NCI-H82 treated with DMSO at 0.1 percent for 48 hours (cell line): ENCODE data around the gene RHEX.
"Not testable (repeated sequence)": the region's sequence is repeated elsewhere in the genome, so short reads cannot be mapped to it uniquely, and the experiment has no call there.

Source experiments
- DNase-seq: peaks from one replicate; lab custom pipeline; 2025; ENCODE audit not compliant: unreplicated experiment; lab: John Stamatoyannopoulos, UW

The RHEX gene, protein sequence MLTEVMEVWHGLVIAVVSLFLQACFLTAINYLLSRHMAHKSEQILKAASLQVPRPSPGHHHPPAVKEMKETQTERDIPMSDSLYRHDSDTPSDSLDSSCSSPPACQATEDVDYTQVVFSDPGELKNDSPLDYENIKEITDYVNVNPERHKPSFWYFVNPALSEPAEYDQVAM

DNA sequence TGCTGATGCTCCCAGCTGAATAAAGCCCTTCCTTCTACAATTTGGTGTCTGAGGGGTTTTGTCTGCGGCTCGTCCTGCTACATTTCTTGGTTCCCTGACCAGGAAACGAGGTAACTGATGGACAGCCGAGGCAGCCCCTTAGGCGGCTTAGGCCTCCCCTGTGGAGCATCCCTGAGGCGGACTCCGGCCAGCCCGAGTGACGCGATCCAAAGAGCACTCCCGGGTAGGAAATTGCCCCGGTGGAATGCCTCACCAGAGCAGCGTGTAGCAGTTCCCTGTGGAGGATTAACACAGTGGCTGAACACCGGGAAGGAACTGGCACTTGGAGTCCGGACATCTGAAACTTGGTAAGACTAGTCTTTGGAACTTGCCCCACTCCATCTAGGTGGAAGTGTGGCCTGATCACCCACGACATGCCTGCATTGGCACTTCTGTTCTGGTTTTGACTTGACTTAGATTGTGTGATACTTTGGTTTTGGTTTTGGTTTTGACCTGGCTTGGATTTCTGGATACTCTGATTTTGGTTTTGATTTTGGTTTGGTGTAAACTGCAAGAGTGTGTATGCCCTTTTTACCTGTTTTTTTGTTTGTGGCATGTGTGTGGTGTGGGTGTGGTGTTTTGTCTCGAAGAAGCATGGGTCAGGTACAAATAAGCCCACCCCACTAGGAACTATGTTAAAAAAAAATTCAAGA is at the start of gene RHEX:
TSS of gene RHEX (plus strand) at position 255 of the 692 bp plus-strand sequence. CDS start 44,656 bp downstream, outside the sequence.
- DNase-seq: not testable (repeated sequence)

DNA sequence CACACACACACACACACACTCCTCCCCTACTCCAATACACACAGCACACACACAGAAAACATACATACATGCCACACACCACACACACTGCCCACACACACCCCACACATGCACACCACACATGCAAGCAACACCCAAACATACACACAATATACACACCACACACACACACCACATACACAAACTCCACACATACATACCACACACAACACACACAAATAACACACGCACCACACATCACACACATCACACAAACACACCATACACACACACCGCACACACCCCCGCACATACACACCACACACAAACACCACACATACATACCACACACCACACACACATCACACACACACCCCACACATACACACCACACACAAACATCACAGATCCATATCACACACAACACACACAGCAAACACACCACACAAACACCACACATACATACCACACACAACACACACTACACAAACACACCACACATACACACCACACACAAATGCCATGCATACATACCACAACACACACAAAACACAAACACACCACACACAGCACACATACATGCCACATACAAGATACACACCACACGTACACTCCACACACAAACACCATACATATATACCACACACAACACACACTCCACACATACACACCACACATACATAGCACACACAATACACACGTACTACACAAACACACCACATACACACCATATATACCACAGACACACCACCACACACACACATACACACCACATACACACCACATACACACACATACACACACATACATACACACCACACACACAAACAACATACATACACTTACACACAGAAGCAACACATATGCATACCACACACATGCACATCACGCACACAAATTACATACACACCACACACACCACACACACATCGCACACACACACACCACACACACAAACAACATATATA is 48.8 kb upstream of the RHEX start:
- DNase-seq: no peak

DNA sequence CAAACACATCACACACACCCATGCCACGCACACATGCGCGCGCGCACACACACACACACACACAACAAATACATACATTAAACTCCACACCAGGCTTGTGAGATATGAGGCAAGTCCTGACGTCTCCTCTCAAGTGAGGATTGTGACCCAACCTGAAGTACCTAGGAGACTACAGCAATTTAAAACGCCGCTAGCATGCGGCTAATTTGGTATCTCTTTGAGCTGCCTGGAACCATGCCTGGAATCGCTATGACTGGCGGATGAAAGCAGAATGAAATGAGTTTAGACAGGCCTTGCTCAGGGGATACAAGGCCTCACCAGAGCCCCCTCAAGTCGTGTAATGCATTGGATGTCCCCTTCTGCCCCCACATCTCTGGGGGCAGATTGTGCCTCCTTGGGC is 48.1 kb upstream of the RHEX start:
- no peak for DNase-seq

DNA sequence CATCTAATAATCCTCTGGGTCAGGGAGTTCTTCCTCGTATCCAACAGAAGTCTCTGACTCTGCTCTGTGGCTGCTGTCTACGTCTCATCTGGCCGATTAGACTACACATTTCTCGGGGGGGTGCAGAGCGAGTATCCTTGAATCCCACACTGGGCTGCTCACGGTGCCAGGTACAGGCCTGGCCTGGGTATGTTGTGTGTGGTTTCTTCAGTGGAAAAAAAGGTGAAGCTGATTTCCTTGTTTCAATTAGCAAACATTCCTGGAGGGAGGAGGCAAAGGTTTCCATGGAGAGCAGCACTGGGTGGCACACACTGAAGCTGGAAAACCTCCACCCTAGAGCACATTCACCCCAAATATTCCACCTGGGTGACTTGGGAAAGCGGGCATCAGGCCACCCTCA is 47.7 kb upstream of the RHEX start:
- no peak for DNase-seq

DNA sequence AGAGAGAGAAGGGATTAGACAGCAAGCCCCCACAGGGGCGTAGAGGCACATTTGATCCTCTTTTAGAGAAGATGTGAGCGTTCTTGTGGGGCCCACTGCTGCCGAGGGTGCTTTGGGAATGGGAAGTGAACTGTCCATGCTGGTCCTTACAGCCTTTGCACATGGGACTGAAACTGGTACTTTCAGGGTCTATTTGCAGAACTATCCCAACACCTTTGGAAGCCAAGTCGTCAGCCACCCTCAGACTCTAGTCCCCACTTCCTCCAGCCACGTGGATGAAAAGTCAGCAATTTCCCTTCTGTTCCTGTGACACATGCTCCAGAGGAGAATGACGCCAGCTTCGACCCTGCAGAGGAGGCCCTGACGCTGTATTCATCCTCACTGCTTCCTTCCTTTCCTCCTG is 47.2 kb upstream of the RHEX start:
- DNase-seq: no peak

DNA sequence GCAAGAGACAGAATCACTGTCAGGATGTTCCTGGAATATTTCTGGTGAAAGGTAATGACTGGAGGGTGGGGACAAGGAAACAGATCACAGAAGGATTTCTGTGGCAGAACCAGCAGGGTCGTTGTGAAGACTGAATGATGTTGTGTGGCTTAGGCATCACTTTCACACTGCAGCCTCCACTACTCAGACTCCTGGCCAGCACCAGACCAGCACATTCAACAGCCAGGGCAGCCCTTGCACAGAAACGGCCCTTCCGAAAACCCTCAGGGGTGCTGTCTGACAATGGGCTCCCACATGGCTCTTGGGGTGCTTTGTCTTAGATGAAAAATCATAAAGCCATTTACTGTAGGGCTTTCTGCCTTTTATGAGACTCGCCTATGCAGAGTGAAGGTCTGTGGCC is 46.0 kb upstream of the RHEX start:
- DNase-seq: no peak

DNA sequence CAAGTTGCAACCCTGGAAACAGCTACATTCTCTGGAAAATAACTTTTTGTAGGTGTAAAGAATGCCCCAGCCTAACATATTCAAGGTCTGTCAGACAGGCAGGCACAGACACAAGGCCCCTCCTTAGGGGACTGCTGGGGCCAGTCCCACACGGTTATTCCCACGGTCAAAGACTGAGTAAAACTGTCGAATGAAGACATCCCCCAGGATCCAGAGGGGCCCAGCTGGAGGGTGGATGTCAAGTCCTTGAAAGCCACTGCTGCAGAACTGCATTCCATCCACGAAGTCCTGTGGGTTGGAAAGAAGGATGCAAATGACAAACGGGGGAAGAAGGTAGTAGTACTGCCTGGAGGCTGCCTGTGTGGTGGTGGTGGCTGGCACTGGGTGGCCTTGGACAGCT is 42.9 kb upstream of the RHEX start:
- DNase-seq: no peak

DNA sequence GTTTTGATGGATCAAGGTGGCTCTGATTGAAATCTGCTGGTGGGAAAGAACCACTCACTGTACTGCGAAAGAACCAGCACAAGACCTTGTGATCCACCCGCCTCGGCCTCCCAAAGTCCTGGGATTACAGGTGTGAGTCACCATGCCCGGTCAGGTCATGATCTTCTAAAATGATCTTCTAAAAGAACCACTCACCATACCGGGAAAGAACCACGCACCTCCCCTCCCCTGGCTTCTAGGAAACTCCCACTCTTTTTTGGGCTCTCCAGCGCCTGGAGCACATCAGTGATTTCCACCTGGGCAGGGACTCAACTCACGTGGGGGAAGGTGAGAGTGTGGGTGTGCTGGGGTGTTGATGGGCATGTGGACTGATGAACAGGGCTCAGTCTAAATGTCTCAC is 41.9 kb upstream of the RHEX start:
- DNase-seq: no peak

DNA sequence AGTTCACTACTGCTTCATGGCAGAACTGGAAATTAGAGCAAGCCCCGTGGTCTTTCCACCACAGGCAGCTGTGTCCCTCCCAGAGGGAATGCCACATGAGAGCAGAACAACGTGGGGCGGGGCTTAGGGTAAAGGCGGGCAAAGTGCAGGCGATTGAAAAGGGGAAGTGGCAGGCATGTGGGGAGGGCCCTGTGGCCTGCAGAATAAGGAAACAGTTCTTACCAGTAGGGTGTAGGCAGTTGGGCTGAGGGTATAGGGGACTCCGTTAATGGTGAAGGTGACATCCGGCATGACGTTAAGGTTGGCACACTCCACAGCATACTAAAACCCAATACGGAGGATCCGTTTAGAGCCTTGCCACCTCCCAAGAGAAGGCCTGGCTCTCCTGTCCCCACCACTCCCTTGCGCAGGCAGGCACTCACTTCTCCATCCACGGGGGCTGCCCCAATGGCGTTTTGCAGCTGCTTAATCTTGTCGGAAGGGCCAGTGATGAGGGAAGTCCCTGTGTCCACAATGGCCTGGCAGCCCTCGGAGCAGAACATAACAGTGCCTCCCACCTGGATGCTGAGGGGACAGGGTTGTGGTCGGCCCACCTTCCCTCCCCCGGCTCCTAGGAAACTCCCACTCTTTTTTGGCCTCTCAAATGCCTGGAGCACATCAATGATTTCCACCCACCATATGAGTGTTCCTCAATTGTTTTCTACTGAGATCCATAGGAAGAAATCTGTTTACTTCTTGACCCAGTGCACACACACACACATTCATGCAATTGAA is 40.7 kb upstream of the RHEX start:
- DNase-seq: no peak

DNA sequence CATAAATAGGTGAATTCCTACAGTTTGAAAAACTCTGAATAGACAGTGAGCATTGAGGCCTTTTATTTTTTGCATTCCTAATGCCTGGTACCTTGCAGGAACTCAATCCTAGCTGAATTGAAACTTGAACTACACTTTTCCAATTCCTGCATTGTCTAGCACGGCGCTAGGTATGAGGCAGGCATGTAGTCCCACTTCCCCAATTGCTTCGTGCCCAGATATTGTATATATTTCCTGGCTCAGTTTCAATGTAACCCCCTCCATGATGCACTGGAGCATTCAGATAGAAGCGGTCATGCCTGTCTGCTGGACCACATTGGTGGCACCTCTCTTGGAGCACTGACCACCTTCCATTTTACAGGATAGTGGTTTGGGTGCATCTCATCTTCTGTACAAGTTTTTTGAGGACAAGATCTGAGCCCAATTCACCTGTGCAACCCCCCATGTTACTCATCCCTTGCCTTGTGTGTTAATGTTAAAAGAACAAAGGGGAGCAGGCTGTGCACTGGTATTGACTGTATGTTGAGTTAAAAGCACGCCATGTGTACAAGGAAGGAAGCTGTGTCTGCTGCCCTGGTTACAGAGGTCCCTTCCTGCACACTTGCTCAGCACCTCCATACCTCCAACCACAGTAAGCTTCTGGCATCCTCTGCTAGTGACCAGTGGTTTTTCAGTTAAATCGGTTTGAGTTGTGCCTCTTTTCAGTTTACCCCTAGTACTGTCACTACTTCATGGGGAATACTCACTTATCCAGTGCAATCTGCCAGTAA is 39.8 kb upstream of the RHEX start:
- DNase-seq: no peak

DNA sequence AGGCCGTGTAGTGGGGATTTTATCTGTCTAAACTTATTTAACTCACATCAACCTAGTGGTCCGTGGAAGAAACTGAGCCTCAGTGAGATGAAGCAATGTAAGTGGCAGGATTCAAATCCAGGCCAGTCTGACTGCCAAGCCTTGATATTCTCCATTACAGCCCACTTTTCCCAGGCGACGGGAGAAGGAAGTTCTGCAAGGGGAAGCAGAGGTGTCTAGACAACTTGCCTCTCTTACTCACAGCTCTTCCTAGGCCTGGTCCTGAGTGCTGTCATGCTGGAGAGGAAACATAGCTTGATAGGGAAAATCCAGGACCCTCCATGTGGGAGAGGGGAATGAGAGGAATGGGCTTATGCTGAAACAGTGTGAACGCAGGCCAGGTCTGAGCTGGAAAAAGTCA is 38.4 kb upstream of the RHEX start:
- no peak for DNase-seq

DNA sequence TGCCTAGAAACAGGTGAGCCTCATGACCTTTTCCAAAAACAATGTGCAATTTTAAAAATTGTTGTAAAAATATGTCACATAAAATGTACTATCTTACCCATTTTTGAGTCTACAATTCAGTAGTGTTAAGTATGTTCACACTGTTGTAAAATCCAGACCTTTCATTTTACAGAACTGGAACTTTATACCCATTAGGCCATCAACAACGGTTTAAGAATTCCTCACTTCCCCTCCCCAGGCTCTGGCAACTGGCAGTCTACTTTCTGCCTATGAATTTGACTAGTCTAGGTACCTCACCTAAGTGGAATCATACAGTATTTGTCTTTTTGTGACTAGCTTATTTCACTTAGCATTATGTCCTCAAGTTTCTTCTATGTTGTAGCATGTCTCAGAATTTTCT is 37.9 kb upstream of the RHEX start:
- DNase-seq: no peak

DNA sequence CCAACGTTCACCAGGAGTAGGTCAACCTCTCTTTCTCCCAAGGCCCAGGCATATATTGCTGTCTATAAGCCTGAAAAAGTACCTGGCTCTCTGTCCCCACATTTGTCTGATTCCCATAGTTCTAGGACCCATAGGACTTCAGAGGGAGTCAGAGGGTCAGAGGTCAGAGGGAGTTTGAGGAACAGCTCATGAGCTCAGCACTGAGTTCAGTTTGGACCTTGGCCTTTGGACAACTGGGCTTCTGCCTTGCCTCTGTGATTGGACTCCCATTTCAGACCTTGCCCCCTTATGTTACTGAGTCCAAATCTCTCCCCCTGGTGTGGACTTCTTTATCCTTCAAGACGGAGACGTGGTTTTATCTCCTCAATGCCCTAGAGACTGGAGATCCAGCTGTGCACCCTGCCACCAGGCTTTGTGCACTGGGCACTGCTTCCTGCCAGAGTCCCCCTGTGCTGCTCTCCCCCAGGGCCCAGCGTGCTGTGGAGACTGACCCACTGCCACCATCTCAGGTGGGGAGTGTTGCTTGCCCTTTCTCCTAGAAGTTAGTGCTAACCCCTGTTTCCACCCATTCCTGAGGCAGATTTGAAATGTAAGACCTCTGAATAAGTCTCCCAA is 32.5 kb upstream of the RHEX start:
- DNase-seq: no peak

DNA sequence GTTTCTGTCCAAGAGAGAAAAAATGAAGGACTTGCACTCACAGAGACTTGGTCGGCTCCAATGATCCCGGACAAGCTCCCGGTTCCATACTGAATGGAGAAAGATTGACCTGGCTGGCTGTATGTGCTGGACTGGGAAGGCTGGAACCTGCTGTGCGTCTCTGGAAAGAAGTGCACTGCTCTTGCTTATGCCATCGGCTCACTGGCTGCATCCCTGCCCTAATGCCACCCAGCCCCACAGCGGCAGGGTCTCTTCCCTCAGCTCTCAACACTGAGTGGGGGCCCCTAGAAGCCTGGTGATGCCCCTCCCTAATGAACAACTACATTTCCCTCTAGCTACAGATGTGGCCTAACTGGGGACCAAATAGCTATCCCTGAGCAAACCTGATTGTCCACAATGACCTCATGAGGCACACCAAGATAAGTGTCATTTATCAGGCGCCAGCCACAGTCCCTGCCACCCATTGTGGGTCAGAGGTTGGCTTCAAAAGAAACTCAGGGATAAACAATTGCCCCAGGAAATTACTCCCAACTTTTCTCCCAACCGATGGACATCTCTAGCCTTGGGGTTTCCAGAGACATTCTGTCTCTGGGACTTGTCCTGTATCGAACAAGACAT is 31.9 kb upstream of the RHEX start:
- no peak for DNase-seq

DNA sequence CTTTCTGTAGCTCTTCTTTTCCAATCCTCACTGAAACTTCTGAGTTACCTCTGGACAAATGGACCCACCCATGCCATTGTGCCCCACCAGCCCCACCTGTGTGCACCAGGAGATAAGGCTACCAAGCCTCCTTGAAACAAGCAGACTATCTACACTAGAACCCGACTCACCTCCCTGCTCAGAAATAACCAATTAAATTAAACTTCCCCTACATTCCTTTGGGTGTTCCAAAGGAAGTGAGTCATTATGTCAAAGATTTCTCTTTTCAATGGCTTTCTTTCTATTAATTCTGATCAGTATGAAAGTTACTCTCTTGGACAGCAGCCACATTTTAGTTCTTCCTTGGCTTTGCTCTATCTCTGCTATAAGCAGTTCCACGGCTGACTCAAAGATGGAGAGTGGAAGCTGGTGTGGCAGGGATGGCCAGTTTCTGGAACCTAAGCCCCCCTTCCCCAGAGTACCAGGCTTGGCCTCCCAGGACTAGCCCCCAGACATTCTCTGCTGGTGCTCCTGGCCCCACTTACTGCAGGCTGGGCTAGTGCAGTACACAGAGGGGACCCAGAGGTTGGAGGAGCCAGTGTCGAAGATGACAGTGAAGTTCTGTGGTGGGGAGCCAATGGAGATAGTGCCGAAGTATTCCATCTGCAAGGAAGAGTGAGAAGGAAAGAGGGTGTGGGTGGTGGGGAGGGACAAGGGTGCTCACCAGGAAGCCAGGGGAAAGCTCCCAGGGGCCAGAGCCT is 31.2 kb upstream of the RHEX start:
- no peak for DNase-seq

DNA sequence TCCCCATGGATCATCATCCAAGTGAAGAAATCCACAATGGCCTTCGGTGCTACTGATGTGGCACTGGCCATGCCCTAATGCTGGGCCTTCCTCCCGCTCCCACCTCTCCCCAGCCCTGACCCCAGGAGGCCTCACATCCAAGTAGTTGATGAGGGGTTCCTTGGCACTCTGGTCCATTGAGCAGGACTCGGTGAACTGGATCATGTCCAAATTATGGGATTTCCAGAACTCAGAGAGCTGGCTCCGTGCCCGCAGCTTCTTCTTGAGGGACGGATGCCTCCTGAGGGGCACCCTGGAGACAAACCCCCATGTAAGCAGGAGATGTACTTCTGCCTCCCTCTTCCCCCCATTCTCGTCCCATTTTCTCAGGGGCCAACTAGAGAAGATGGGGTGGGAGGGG is 30.2 kb upstream of the RHEX start:
- no peak for DNase-seq

DNA sequence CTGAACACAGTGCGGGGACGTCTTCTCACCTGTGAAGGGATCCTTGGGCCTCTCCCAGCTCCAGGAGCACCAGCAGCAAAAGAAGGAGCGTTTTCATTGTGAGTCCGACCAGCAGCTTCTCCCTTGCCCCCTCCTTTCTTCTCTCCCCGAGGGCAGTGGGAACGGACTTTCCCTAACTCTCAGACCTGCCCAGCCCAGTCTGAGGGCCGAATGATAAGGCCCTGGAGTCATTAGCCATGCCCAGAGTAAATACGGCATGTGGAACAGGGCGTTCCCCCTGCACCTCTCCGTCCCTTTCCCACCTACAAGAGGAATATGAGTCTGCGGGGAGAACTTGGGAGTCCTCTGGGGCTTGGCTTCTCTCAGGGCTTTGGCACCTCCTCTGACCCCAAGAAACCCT is 29.3 kb upstream of the RHEX start, which contains the start of gene CTSE:
TSS of gene CTSE (minus strand) at position 201 of the 400 bp plus-strand sequence. CDS start at position 97, 104 bp downstream.
- no peak for DNase-seq

DNA sequence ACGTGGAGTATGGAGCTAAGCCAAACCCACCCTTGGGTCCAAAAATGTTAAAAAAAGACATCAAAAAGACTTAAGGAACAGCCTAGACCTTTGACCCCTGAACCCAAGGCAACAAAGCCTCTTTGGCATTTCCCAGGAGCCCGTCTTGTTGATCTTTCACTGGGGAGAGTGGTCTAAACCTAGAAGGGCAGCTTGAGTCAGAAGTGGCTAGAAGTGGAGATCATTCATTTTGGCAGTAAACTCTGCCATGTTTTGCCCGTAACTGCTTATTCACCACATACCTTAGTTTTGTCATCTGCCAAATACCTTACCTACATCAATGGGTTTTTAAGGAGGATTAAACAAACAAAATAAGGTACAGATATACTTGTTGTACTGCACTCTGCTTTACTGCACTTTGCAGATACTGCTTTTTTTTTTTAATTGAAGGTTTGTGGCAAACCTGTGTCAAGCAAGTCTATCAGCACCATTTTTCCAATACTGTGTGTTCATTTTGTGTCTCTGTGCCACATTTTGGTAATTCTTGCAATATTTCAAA is 27.6 kb upstream of the RHEX start:
- DNase-seq: no peak

DNA sequence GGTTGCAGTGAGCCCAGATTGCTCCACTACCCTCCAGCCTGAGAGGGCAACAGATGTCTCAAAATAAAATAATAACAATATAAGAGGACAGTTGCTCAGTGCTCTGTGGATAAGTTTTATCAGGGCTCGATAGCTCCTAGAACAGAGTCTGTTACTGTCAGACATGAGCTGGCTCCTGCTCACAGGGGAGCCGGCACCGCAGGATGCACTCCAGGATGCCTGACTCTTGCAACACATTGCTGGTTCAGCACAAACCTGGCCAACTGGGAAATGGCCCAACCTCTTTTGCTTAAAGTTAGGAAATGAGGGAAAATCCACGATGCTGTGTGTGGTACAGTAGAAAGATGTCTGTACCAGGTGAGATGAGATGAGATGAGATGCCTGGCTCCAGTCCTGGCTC is 23.5 kb upstream of the RHEX start:
- DNase-seq: no peak
